HEK293T (cell line): ENCODE measurements around the gene UAP1L1.

Experiments
- CTCF ChIA-PET: fragments of 350-600 bp; formaldehyde crosslinking; extraction: SDS; loops from one replicate; lab custom pipeline; 2021; ENCODE audit warnings: antibody characterized with exemption, inconsistent platforms; lab: Yijun Ruan, JAX
- POLR2A ChIA-PET: fragments of 350-600 bp; formaldehyde crosslinking; extraction: SDS; loops from one replicate; lab custom pipeline; 2020; ENCODE audit warnings: antibody characterized with exemption, inconsistent platforms; lab: Yijun Ruan, JAX
- DNase-seq: peaks from one replicate; pipeline ENCODE4 v3.0.0; 2012; ENCODE audit warnings: mixed read lengths; ENCODE audit errors: extremely low spot score
- ARNT ChIP-seq: fragments of 450-650 bp; IDR thresholded peaks from 2 replicates; pipeline ENCODE4 v1.6.1; 2017; ENCODE audit warnings: mild to moderate bottlenecking
- BHLHE40 ChIP-seq: fragments of 450-650 bp; IDR thresholded peaks from 2 replicates; pipeline ENCODE4 v1.6.1; 2016; ENCODE audit warnings: mild to moderate bottlenecking, moderate library complexity, borderline replicate concordance
- CTBP1 ChIP-seq: fragments of 450-650 bp; IDR thresholded peaks from 2 replicates; pipeline ENCODE4 v1.6.1; 2016; ENCODE audit warnings: borderline replicate concordance
- ELF4 ChIP-seq: fragments of 450-650 bp; IDR thresholded peaks from 2 replicates; pipeline ENCODE4 v1.6.1; 2017; ENCODE audit warnings: antibody characterized with exemption
- FOXA1 ChIP-seq: fragments of 450-650 bp; IDR thresholded peaks from 2 replicates; pipeline ENCODE4 v1.6.1; 2016; ENCODE audit warnings: mild to moderate bottlenecking
- FOXK2 ChIP-seq: fragments of 450-650 bp; IDR thresholded peaks from 2 replicates; pipeline ENCODE4 v1.6.1; 2016; ENCODE audit warnings: mild to moderate bottlenecking
- FOXM1 ChIP-seq: fragments of 450-650 bp; IDR thresholded peaks from 2 replicates; pipeline ENCODE4 v1.6.1; 2017; ENCODE audit warnings: mild to moderate bottlenecking, borderline replicate concordance
- HDGF ChIP-seq: fragments of 450-650 bp; IDR thresholded peaks from 2 replicates; pipeline ENCODE4 v1.6.1; 2017; ENCODE audit warnings: antibody characterized with exemption, borderline replicate concordance
- L3MBTL2 ChIP-seq: fragments of 450-650 bp; conservative IDR thresholded peaks from 2 replicates; pipeline ENCODE4 v1.6.1; 2016; ENCODE audit warnings: mild to moderate bottlenecking
- LEF1 ChIP-seq: fragments of 450-650 bp; IDR thresholded peaks from 2 replicates; pipeline ENCODE4 v1.6.1; 2017; ENCODE audit warnings: mild to moderate bottlenecking, borderline replicate concordance
- NFRKB ChIP-seq: fragments of 450-650 bp; IDR thresholded peaks from 2 replicates; pipeline ENCODE4 v1.6.1; 2016; ENCODE audit warnings: mild to moderate bottlenecking, moderate library complexity
- PKNOX1 ChIP-seq: fragments of 450-650 bp; IDR thresholded peaks from 2 replicates; pipeline ENCODE4 v1.6.1; 2016
- SP1 ChIP-seq: fragments of 450-650 bp; IDR thresholded peaks from 2 replicates; pipeline ENCODE4 v1.6.1; 2017
- SUZ12 ChIP-seq: fragments of 450-650 bp; IDR thresholded peaks from 2 replicates; pipeline ENCODE4 v1.6.1; 2016; ENCODE audit warnings: mild to moderate bottlenecking
- TARDBP ChIP-seq: fragments of 450-650 bp; IDR thresholded peaks from 2 replicates; pipeline ENCODE4 v1.6.1; 2016
- ZNF384 ChIP-seq: fragments of 450-650 bp; IDR thresholded peaks from 2 replicates; pipeline ENCODE4 v1.6.1; 2016

UAP1L1 gene

GRCh38 chr9:137051145-137051724 is 26.1 kb upstream of the UAP1L1 start:
- DNase-seq: no peak
- ChIA-PET CTCF (no interaction called here), POLR2A (no interaction called here)

GRCh38 chr9:137052293-137052692 is 25.0 kb upstream of the UAP1L1 start:
- POLR2A ChIA-PET: interaction anchor here (0.6 to 1.2 kb wide), 3 partner anchors 18 to 77 kb away, joined by 3 read pairs; partner anchors contain the start of genes MAN1B1 and SAPCD2
- no peak for DNase-seq
- no peak for TF ChIP-seq HDGF
- no peak for TF ChIP-seq SUZ12
- CTCF ChIA-PET: interaction anchor here (1.1 to 1.3 kb wide), 3 partner anchors 15 to 23 kb away, joined by 3 to 4 read pairs (median 4); no protein-coding TSS in a partner anchor

More at GRCh38 chr9:137051145-137051724, 26.1 kb upstream of the UAP1L1 start:
- TF ChIP-seq ZNF384: no peak
- TF ChIP-seq ARNT: no peak
- no peak for TF ChIP-seq FOXM1
- TF ChIP-seq SUZ12: no peak
- TF ChIP-seq TARDBP: no peak
- TF ChIP-seq NFRKB: no peak
- no peak for TF ChIP-seq HDGF
- TF ChIP-seq L3MBTL2: no peak
- TF ChIP-seq PKNOX1: no peak
- TF ChIP-seq LEF1: no peak
- no peak for TF ChIP-seq CTBP1
- TF ChIP-seq ELF4: no peak
- no peak for TF ChIP-seq BHLHE40
- TF ChIP-seq FOXK2: no peak
- TF ChIP-seq FOXA1: no peak
- no peak for TF ChIP-seq SP1

GRCh38 chr9:137052998-137053943 is 24.0 kb upstream of the UAP1L1 start:
- CTCF ChIA-PET: interaction anchor here (1.1 to 1.3 kb wide), 3 partner anchors 14 to 24 kb away, joined by 3 to 4 read pairs (median 4); no protein-coding TSS in a partner anchor
- POLR2A ChIA-PET: interaction anchor here (0.6 to 1.2 kb wide), 3 partner anchors 17 to 76 kb away, joined by 3 read pairs; partner anchors contain the start of genes MAN1B1 and SAPCD2
- DNase-seq: no peak
- no peak for TF ChIP-seq ELF4
- TF ChIP-seq LEF1: no peak
- no peak for TF ChIP-seq TARDBP
- TF ChIP-seq FOXA1: no peak
- TF ChIP-seq ARNT: no peak
- no peak for TF ChIP-seq FOXK2
- no peak for TF ChIP-seq NFRKB
- TF ChIP-seq SUZ12: no peak
- TF ChIP-seq ZNF384: no peak
- TF ChIP-seq PKNOX1: no peak
- TF ChIP-seq SP1: no peak
- no peak for TF ChIP-seq BHLHE40
- TF ChIP-seq L3MBTL2: no peak
- no peak for TF ChIP-seq FOXM1
- TF ChIP-seq CTBP1: no peak

DNA sequence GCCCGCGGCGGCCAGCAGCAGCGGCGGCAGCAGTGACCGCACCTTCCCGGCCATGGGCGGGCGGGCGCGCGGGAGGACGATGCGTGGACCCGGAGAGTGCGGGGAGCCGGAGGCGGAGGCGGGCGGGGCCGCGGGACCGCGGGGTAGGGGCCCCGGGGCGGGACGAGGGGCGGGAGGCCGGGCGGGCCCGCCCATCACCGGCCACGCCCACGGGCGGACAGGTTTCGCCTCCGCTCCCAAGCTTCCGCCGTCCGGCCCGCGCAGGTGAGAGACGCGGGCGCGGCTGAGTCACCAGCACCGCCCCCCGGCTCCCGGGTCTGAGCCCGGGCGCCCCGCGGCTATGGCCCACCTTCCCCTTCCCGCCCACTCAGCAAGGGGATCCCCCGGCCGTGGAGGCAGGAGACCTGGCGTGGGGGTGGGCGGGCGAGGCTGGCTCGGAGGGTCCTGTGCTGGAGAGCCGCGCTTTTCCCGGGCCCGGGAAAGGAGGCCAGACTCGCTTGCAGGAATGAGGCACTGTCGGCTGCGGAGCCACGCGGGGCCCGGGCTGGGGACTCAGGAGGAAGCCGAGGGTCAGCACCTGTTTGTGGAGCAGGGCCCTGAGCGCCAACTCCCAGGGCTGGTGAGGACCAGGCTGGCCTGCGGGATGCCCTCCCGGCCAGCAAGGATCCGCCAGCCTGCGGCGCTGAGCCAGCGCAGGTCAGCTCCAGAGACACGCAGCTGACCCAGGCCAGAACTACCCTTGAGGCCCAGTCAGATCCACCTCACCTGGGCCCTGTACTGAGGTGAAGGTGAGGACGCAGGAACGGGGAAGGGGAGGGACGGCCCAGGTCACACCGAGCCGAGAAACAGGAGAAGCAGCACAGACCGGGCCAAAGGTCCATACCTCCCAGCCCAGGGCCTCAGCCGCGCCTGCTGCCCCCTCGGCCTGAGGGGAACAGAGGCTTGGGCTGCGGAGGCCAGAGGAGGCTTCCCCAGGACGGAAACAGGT is 23.1 kb upstream of the UAP1L1 start, which contains the start of gene ENTPD2:
TSS of gene ENTPD2 (minus strand) at position 118 of the 988 bp plus-strand sequence. CDS start at position 54, 64 bp downstream.
- DNase-seq: peak; percentile 56
- ChIA-PET POLR2A (no interaction called here), CTCF (no interaction called here)
- TF ChIP-seq NFRKB: no peak
- TF ChIP-seq FOXA1: no peak
- TF ChIP-seq SUZ12: no peak
- TF ChIP-seq HDGF: no peak
- TF ChIP-seq ELF4: no peak
- TF ChIP-seq ZNF384: no peak
- TF ChIP-seq SP1: no peak
- no peak for TF ChIP-seq FOXK2
- TF ChIP-seq L3MBTL2: no peak
- TF ChIP-seq BHLHE40: no peak

DNA sequence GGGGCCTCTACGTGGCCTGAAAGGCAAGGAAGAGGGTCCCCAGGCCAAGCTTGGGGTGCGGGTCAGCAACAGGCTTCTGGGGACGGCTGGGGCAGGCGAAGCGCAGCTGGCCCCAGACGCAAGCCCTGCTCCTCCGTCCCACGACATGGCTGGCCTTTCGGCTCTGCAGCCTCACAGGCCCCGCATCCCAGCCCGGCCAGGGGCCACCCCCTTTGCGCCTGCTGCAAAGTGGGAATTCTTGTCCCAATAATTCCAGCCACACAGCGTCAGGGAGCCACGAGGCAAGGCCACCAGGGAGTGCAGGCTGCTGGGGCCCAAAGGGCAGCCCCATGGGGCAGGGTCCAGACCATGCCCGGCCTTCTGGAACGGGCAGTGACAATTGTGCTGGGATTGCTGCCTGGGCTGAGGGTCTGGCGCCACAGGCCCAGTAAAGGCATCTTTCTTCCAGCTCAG is 22.4 kb upstream of the UAP1L1 start:
- ChIA-PET CTCF (interaction anchor here (0.6 to 1.8 kb wide), 4 partner anchors 8 to 250 kb away, joined by 3 to 9 read pairs (median 4); no protein-coding TSS in a partner anchor), POLR2A (interaction anchor here (2.3 kb wide), 1 partner anchor 32 kb away, joined by 8 read pairs; the partner anchor contains the start of gene MAN1B1)
- TF ChIP-seq NFRKB: no peak
- no peak for TF ChIP-seq ELF4
- TF ChIP-seq FOXA1: no peak
- no peak for DNase-seq
